Nephron progenitor cell (in vitro differentiated cells): ENCODE measurements around the gene SIGLEC5.

Experiments
- DNase-seq: peaks from one replicate; pipeline ENCODE4 v3.0.0; 2021
- H3K27ac Mint-ChIP-seq: 2 replicates; pipeline ENCODE4 v1.8.0; 2021; ENCODE audit warnings: mild to moderate bottlenecking, moderate library complexity, mixed read lengths
- H3K27me3 Mint-ChIP-seq: 2 replicates; pipeline ENCODE4 v1.8.0; 2021; ENCODE audit warnings: mild to moderate bottlenecking, low read depth, mixed read lengths; ENCODE audit not compliant: poor library complexity
- H3K36me3 Mint-ChIP-seq: 2 replicates; pipeline ENCODE4 v1.8.0; 2021; ENCODE audit warnings: low read depth, mixed read lengths
- H3K4me1 Mint-ChIP-seq: 2 replicates; pipeline ENCODE4 v1.8.0; 2021; ENCODE audit warnings: mixed read lengths
- H3K4me3 Mint-ChIP-seq: 2 replicates; pipeline ENCODE4 v1.8.0; 2021; ENCODE audit warnings: mild to moderate bottlenecking, moderate library complexity, mixed read lengths
- H3K9me3 Mint-ChIP-seq: 2 replicates; pipeline ENCODE4 v1.8.0; 2021; ENCODE audit warnings: mild to moderate bottlenecking, moderate library complexity, mixed read lengths
- TF ChIP-seq, protein P1 (sequence below): fragments of 200-600 bp; sonication (generic); IDR thresholded peaks from 2 replicates; pipeline ENCODE4 v1.5.0; 2021; ENCODE audit warnings: antibody characterized with exemption

The SIGLEC5 gene

DNA sequence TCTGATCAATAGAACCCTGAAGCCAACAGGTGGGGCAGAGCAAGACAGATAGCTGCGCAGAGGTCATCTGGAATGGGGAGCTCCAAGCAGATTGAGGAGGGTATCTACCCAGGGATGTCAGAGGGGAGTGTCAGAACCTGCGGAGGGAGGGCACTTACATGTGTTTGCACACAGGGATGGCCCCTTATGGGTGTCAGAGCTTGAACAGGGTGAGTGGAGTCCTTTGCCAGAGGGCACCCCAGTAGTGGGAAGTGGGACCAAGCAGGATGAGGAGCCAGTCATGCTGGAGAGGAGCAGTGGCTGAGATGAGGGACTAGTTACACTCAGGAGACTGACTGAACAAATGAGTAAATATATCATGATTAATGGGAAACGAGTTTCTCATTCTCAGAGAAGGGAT is 33.4 kb upstream of the SIGLEC5 start:
- H3K4me3 Mint-ChIP-seq: no peak overlapping the region
- H3K4me1 Mint-ChIP-seq: no peaks in the 10 kb centered on the region
- no peak for DNase-seq
- no peaks in the 10 kb centered on the region for H3K36me3 Mint-ChIP-seq
- TF ChIP-seq, protein P1, sequence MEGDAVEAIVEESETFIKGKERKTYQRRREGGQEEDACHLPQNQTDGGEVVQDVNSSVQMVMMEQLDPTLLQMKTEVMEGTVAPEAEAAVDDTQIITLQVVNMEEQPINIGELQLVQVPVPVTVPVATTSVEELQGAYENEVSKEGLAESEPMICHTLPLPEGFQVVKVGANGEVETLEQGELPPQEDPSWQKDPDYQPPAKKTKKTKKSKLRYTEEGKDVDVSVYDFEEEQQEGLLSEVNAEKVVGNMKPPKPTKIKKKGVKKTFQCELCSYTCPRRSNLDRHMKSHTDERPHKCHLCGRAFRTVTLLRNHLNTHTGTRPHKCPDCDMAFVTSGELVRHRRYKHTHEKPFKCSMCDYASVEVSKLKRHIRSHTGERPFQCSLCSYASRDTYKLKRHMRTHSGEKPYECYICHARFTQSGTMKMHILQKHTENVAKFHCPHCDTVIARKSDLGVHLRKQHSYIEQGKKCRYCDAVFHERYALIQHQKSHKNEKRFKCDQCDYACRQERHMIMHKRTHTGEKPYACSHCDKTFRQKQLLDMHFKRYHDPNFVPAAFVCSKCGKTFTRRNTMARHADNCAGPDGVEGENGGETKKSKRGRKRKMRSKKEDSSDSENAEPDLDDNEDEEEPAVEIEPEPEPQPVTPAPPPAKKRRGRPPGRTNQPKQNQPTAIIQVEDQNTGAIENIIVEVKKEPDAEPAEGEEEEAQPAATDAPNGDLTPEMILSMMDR: no peak
- H3K27ac Mint-ChIP-seq: no peak overlapping the region
- peaks cover 46% of the 10 kb centered on the region for H3K27me3 Mint-ChIP-seq
- peaks cover 16% of the 10 kb centered on the region for H3K9me3 Mint-ChIP-seq

DNA sequence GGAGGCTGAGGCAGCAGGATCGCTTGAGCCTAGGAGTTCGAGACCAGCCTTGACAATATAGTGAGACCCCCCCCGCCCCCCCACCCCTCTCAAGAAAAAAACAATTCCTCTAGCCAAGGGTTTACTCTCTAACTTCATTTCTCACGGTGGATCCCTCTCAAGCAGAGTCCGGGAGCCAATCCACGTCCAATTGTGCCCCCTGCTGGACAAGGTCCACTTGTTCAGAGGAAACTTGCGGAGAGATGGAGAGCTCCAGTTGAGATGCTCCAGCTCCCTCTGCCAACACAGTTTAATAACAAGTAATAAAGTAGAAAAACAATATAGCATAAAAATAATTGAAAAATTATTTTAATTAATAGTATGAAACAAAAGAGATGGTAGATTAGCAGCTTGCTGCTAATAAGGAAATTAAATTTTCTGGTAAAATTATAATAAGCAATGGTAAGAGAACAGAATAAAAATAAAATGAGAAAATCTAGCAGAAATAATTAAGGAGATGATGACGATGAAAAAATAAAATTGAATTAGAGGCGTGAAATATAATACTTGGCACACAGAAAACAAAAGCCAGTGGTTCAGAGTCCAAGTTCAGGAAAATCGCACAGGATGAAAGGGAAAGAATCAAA is 30.9 kb upstream of the SIGLEC5 start:
- H3K9me3 Mint-ChIP-seq: peaks cover 16% of the 10 kb centered on the region
- no peaks in the 10 kb centered on the region for H3K36me3 Mint-ChIP-seq
- H3K4me1 Mint-ChIP-seq: no peaks in the 10 kb centered on the region
- TF ChIP-seq, protein P1: peak; percentile 63
- H3K4me3 Mint-ChIP-seq: no peak overlapping the region
- H3K27ac Mint-ChIP-seq: no peak overlapping the region
- DNase-seq: peak; percentile 85
- H3K27me3 Mint-ChIP-seq: peaks cover 52% of the 10 kb centered on the region

DNA sequence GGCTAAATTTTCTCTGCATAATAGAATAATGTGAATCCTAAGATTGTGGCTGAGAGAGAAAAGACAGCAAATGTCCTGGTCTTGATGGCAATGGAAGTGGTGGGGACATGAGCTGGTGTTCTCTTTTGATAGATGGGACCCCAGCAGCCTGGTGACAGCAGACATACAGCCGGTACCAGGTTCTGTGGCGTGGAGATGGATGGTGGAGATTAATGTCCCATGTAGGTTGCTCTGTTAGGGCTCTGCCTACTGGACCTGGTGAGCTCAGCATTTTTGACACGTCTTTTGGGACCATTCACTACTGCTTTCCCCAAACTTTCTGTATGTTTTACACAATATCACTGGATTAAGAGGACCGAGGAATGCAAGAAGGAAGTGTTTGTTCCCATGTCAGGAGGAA is 24.6 kb upstream of the SIGLEC5 start:
- Mint-ChIP-seq H3K27ac (no peak overlapping the region), H3K9me3 (peaks cover 52% of the 10 kb centered on the region), H3K4me1 (no peaks in the 10 kb centered on the region), H3K36me3 (no peaks in the 10 kb centered on the region), H3K27me3 (peaks cover 28% of the 10 kb centered on the region), H3K4me3 (no peak overlapping the region)
- no peak for DNase-seq
- TF ChIP-seq, protein P1: no peak

DNA sequence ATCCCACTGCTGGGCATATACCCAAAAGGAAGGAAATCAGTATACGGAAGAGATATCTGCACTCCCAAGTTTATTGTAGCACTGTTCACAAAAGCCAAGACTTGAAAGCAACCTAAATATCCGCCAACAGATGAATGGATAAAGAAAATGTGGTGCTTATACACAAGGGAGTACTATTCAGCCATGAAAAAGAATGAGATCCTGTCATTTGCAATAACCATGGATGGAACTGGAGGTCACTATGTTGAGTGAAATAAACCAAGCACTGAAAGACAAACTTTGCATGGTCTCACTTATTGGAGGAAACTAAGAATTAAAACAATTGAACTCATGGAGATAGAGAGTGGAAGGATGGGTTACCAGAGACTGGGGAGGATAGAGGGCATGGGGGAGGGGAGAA is 23.0 kb upstream of the SIGLEC5 start:
- Mint-ChIP-seq H3K27me3 (peaks cover 18% of the 10 kb centered on the region), H3K9me3 (peaks cover 63% of the 10 kb centered on the region), H3K4me3 (no peak overlapping the region), H3K27ac (no peak overlapping the region), H3K36me3 (no peaks in the 10 kb centered on the region), H3K4me1 (no peaks in the 10 kb centered on the region)
- TF ChIP-seq, protein P1: no peak
- DNase-seq: no peak

DNA sequence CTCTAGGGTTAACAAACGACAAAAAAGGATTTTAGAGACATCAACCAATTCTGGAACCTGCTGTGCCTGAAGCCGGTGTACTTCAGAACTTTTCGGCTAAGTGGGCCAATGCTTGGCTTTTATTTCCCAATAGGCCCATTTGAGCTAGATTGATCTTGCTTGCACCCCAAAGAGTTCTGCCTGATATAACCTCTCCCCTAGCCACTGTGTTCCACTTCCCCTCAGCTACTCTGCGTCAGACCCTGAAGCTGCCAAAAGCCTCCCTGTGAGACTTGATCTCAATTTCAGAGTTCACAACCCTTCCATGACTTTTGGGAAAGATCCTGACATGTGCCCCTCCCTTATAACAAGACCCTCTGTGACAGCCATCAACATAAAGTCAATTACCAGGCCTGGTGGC is 22.1 kb upstream of the SIGLEC5 start:
- TF ChIP-seq, protein P1: no peak
- no peaks in the 10 kb centered on the region for H3K36me3 Mint-ChIP-seq
- no peaks in the 10 kb centered on the region for H3K4me1 Mint-ChIP-seq
- H3K27ac Mint-ChIP-seq: no peak overlapping the region
- H3K27me3 Mint-ChIP-seq: peaks cover 12% of the 10 kb centered on the region
- H3K9me3 Mint-ChIP-seq: peaks cover 67% of the 10 kb centered on the region
- no peak for DNase-seq
- H3K4me3 Mint-ChIP-seq: no peak overlapping the region

DNA sequence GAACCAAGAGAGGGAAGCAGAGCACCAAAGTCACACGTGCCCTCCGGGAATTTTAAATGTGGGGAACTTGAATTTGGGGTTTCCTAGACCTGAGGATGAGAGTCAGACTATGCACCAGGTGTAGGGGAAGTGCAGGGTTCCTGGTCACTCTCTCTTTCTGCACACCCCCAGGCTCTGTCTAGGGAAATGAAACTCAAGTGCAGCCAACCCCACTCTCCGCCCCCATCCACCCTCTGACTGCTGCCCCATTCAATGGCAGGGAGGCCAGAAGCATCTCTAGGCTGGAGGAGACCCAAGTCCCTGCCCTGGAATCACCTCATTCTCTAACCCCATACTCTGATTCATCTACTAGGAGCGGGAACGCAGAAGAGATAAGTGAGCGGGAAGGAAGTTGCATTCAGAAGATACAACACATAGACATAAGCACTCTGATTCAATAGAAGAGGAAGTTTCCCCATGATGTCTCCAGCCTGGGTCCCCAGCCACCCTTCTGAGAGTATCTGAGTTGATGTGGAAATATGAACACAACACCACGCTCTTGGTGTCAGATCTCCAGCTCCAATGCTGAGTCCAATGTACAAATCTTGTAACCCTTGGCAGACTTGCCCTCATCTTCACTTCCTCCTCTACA is 21.1 kb upstream of the SIGLEC5 start:
- Mint-ChIP-seq H3K36me3 (no peaks in the 10 kb centered on the region), H3K4me1 (no peaks in the 10 kb centered on the region), H3K4me3 (no peak overlapping the region), H3K27me3 (peaks cover 6% of the 10 kb centered on the region), H3K27ac (no peak overlapping the region), H3K9me3 (peaks cover 69% of the 10 kb centered on the region)
- TF ChIP-seq, protein P1: no peak
- DNase-seq: no peak
